IPS-15b (cell line): ENCODE data around the gene UPF2.
"Not testable (repeated sequence)": the region's sequence is repeated elsewhere in the genome, so short reads cannot be mapped to it uniquely, and the experiment has no call there.

ENCODE experiments used
- H3K27me3 ChIP-seq: one replicate; pipeline ENCODE4 v1.6.1; 2013; ENCODE audit warnings: low read length; ENCODE audit not compliant: control insufficient read depth, insufficient read depth
- H3K36me3 ChIP-seq: one replicate; pipeline ENCODE4 v1.6.1; 2013; ENCODE audit warnings: low read length; ENCODE audit not compliant: control insufficient read depth, insufficient read depth
- H3K4me1 ChIP-seq: one replicate; pipeline ENCODE4 v1.6.1; 2013; ENCODE audit warnings: mild to moderate bottlenecking, low read length; ENCODE audit not compliant: control insufficient read depth, insufficient read depth
- H3K4me3 ChIP-seq: one replicate; pipeline ENCODE4 v1.5.1; 2013; ENCODE audit warnings: low read depth, low read length
- H3K9ac ChIP-seq: one replicate; pipeline ENCODE4 v1.6.1; 2013; ENCODE audit warnings: low read depth, mild to moderate bottlenecking, low read length
- H3K9me3 ChIP-seq: one replicate; pipeline ENCODE4 v1.6.1; 2013; ENCODE audit warnings: mild to moderate bottlenecking, low read length; ENCODE audit not compliant: control insufficient read depth, insufficient read depth

The UPF2 gene

DNA sequence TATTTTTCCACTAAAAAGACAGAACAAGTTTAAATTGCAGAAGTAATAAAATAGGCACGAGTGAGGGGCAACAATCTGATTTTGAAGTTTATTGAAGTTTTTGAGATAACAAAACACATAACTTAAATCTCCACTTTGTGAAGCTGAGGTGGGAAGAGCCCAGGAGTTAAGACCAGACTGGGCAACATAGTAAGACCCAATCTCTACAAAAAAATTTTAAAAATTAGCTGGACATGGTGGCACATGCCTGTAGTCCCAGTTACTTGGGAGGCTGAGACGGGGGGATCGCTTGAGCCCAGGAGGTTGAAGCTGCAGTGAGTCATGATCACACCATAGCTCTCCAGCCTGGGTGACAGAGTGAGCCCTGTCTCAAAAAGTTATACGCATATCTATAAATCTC is 11.2 kb downstream of the UPF2 start:
- no peaks in the 10 kb centered on the region for H3K9me3 ChIP-seq

GRCh38 chr10:12027539-12027938 is 15.1 kb downstream of the UPF2 start:
- Histone ChIP-seq H3K4me1 (no peaks in the 10 kb centered on the region), H3K36me3 (no peaks in the 10 kb centered on the region)

More for the DNA sequence above, 11.2 kb downstream of the UPF2 start:
- H3K4me1 ChIP-seq, result no peaks in the 10 kb centered on the region
- H3K9ac ChIP-seq, result no peak overlapping the region
- H3K36me3 ChIP-seq, result no peaks in the 10 kb centered on the region
- H3K27me3 ChIP-seq, result no peaks in the 10 kb centered on the region
- H3K4me3 ChIP-seq, result no peak overlapping the region

DNA sequence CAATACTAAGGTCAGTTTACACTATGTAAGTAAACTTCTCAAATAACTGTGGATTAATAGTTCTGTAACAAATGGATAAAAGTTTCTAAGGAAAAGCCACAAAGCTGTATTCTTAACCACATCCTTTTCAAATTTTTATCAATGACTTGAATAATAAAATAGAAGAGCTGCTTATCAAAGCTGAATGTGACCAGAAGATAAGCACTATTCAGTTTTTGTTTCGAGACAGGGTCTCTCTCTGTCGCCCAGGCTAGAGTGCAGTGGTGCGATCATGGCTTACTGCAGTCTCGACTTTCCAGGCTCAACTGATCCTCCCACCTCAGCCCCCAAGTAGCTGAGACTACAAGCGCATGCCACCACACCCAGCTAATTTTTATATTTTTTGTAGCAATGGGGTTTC is 17.0 kb downstream of the UPF2 start:
- Histone ChIP-seq H3K9ac (no peak overlapping the region), H3K36me3 (no peaks in the 10 kb centered on the region), H3K4me1 (no peaks in the 10 kb centered on the region), H3K4me3 (no peak overlapping the region), H3K9me3 (no peaks in the 10 kb centered on the region), H3K27me3 (no peaks in the 10 kb centered on the region)

More at GRCh38 chr10:12027539-12027938, 15.1 kb downstream of the UPF2 start:
- Histone ChIP-seq H3K27me3 (no peaks in the 10 kb centered on the region), H3K4me3 (no peak overlapping the region), H3K9ac (no peak overlapping the region), H3K9me3 (no peaks in the 10 kb centered on the region)

- Histone ChIP-seq H3K27me3 (no peaks in the 10 kb centered on the region), H3K4me1 (no peaks in the 10 kb centered on the region), H3K9me3 (no peaks in the 10 kb centered on the region), H3K4me3 (no peak overlapping the region), H3K9ac (no peak overlapping the region), H3K36me3 (no peaks in the 10 kb centered on the region)
Measured at GRCh38 chr10:12022580-12023257, 19.9 kb downstream of the UPF2 start.

DNA sequence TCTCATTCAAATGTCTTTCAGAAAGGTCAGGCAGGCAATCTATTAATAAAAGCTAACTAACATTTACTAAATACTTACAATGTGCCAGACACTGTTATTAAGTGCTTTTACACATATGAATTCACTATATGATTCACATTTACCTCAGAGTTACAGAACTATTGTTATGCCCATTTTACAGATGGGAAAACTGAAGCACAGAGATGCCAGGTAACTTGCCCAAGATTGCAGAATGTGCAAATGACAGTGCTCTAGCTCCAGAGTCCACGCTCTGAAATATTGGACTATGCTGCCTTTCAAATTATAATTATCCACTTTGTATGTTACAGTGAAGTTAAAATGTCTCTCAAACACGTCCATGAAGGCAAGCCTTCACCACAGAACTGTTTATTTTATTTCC is 22.0 kb downstream of the UPF2 start:
- Histone ChIP-seq H3K4me3 (no peak overlapping the region), H3K9me3 (no peaks in the 10 kb centered on the region), H3K36me3 (no peaks in the 10 kb centered on the region), H3K4me1 (no peaks in the 10 kb centered on the region), H3K9ac (no peak overlapping the region), H3K27me3 (no peaks in the 10 kb centered on the region)

DNA sequence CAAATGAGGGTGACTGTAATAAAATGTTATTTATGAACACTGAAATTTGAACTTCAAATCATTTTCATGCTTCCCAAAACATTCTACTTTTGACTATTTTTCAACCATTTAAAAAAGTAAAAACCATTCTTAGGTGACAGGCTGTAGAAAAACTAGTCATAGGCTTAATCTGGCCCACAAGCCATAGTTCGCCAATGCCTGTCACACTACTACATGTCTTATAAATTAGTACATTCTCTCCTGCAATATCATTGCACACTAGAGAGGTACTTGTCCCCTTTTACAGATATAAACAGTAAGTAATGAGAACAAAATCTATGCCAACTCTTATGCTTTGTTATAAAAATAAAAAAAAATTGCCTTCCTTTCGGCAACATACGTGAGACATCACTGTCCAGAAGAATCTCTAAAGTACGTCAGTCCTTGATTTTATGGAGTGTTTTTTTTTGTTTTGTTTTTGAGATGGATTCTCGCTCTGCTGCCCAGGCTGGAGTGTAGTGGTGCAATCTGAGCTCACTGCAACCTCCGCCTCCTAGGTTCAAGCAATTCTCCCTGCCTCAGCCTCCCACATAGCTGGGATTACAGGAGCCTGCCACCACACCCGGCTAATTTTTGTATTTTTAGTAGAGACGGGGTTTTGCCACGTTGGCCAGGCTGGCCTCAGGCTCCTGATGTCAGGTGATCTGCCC is 23.2 kb downstream of the UPF2 start:
- no peaks in the 10 kb centered on the region for H3K9me3 ChIP-seq
- H3K36me3 ChIP-seq, result no peaks in the 10 kb centered on the region
- H3K9ac ChIP-seq, result no peak overlapping the region
- H3K27me3 ChIP-seq, result no peaks in the 10 kb centered on the region
- no peaks in the 10 kb centered on the region for H3K4me1 ChIP-seq
- H3K4me3 ChIP-seq, result no peak overlapping the region

- Histone ChIP-seq H3K4me3 (no peak overlapping the region), H3K9ac (no peak overlapping the region), H3K36me3 (no peaks in the 10 kb centered on the region), H3K27me3 (no peaks in the 10 kb centered on the region), H3K4me1 (no peaks in the 10 kb centered on the region), H3K9me3 (no peaks in the 10 kb centered on the region)
Measured at GRCh38 chr10:12018438-12019282, 23.9 kb downstream of the UPF2 start.

GRCh38 chr10:12013926-12014325 is 28.7 kb downstream of the UPF2 start:
- no peaks in the 10 kb centered on the region for H3K36me3 ChIP-seq
- H3K9ac ChIP-seq, result no peak overlapping the region
- peaks cover 5% of the 10 kb centered on the region for H3K9me3 ChIP-seq

GRCh38 chr10:12013391-12013790 is 29.2 kb downstream of the UPF2 start:
- not testable (repeated sequence) for H3K4me3 ChIP-seq, H3K36me3 ChIP-seq, H3K9me3 ChIP-seq, H3K4me1 ChIP-seq, H3K9ac ChIP-seq, H3K27me3 ChIP-seq

More at GRCh38 chr10:12013926-12014325, 28.7 kb downstream of the UPF2 start:
- Histone ChIP-seq H3K4me1 (no peaks in the 10 kb centered on the region), H3K27me3 (no peaks in the 10 kb centered on the region), H3K4me3 (no peak overlapping the region)

DNA sequence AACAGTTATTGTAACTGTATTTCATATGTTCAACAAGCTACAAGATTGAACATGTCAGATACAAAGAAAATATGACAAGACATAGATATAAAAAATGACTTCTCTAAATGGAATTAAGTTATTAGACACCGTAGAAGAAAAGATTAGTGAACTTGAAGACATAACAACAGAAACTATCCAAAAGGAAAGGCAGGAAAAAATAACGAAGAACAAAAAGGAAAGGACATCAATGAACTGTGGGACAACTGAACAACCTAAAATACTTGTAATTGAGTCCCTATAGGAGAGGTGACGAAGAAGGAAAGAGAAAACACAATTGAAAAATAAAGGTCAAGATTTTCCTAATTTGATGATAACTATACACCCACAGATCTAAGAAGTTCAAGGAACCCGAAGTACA is 32.3 kb downstream of the UPF2 start:
- Histone ChIP-seq H3K27me3 (no peaks in the 10 kb centered on the region), H3K4me1 (no peaks in the 10 kb centered on the region), H3K9me3 (peaks cover 5% of the 10 kb centered on the region), H3K36me3 (no peaks in the 10 kb centered on the region), H3K9ac (no peak overlapping the region), H3K4me3 (no peak overlapping the region)

DNA sequence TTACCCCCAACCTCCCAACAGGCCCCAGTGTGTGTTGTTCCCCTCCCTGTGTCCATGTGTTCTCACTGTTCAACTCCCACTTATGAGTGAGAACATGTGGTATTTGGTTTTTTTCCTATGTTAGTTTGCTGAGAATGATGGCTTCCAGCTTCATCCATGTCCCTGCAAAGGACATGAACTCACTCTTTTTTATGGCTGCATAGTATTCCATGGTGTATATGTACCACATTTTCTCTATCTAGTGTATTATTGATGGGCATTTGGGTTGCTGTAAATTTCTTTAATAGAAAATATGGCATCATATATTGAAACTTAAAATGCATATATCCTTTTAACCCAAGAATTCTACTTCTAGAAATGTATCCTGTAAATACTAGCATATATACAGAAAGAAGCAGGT is 33.8 kb downstream of the UPF2 start:
- H3K4me3 ChIP-seq, H3K36me3 ChIP-seq, H3K9ac ChIP-seq, H3K4me1 ChIP-seq, H3K27me3 ChIP-seq, H3K9me3 ChIP-seq: not testable (repeated sequence)
